MCF 10A (cell line): Measurements from ENCODE around the gene SYNPO. TPM values are rescaled to one million over a fixed set of nuclear protein-coding genes. Genes with fewer than 3 reads are reported as not detected.

Experiments used
- BruUV-seq: library from RNA; stranded (reverse); fragments of 400-500 nt; replicated peaks from 2 replicates; lab custom pipeline; 2021; lab: Mats Ljungman, UMichigan
- CTCF ChIA-PET: fragments of 300-600 bp; sonication (Branson Sonifier 250); formaldehyde crosslinking; extraction: SDS; loops from one replicate; lab custom pipeline; 2021; ENCODE audit warnings: antibody characterized with exemption, inconsistent platforms; lab: Yijun Ruan, JAX
- POLR2A ChIA-PET: fragments of 300-600, 350-650 bp; sonication (Branson Sonifier 250); formaldehyde crosslinking; extraction: SDS; loops from one replicate; lab custom pipeline; 2020; ENCODE audit warnings: antibody characterized with exemption, inconsistent platforms; lab: Yijun Ruan, JAX
- DNase-seq: peaks from one replicate; pipeline ENCODE4 v3.0.0-alpha.2; 2018; ENCODE audit not compliant: unreplicated experiment
- H3K27ac Mint-ChIP-seq: one replicate; pipeline ENCODE4 v1.8.0; 2022; ENCODE audit warnings: mild to moderate bottlenecking, low read depth, mixed read lengths; ENCODE audit not compliant: unreplicated experiment
- H3K27me3 Mint-ChIP-seq: one replicate; pipeline ENCODE4 v1.8.0; 2022; ENCODE audit warnings: mixed read lengths; ENCODE audit not compliant: insufficient read depth, unreplicated experiment
- H3K36me3 Mint-ChIP-seq: one replicate; pipeline ENCODE4 v1.8.0; 2022; ENCODE audit warnings: mild to moderate bottlenecking, moderate library complexity, mixed read lengths; ENCODE audit not compliant: insufficient read depth, unreplicated experiment
- H3K4me1 Mint-ChIP-seq: one replicate; pipeline ENCODE4 v1.8.0; 2022; ENCODE audit warnings: mixed read lengths; ENCODE audit not compliant: insufficient read depth, unreplicated experiment
- H3K4me3 Mint-ChIP-seq: one replicate; pipeline ENCODE4 v1.8.0; 2022; ENCODE audit warnings: mild to moderate bottlenecking, moderate library complexity, mixed read lengths; ENCODE audit not compliant: unreplicated experiment
- H3K9me3 Mint-ChIP-seq: one replicate; pipeline ENCODE4 v1.8.0; 2022; ENCODE audit warnings: mixed read lengths; ENCODE audit not compliant: unreplicated experiment
- intact Hi-C: fragments of 100-400 bp; cut with micrococcal nuclease; formaldehyde crosslinking; loops from 2 replicates; pipeline ENCODE4 v1.14.1; 2022
- total RNA-seq: library from RNA; stranded (reverse); gene quantifications from 2 replicates; pipeline ENCODE4 v1.2.3, GENCODE V29; 2022
- TF ChIP-seq, protein P1 (sequence below): fragments of 200-600 bp; IDR thresholded peaks from one replicate; pipeline ENCODE4 v1.8.0; 2022; ENCODE audit warnings: antibody characterized with exemption, mild to moderate bottlenecking; ENCODE audit not compliant: unreplicated experiment

Gene SYNPO
- total RNA-seq, 1 experiment from 2014 or later = 6.3 TPM

GRCh38 chr5:150607105-150607504 is 33.4 kb upstream of the SYNPO start:
- Mint-ChIP-seq H3K27ac (no peak overlapping the region), H3K36me3 (no peaks in the 10 kb centered on the region), H3K4me3 (no peak overlapping the region), H3K27me3 (no peaks in the 10 kb centered on the region), H3K9me3 (no peaks in the 10 kb centered on the region), H3K4me1 (no peaks in the 10 kb centered on the region)
- intact Hi-C loops = no loop called here
- TF ChIP-seq, protein P1, sequence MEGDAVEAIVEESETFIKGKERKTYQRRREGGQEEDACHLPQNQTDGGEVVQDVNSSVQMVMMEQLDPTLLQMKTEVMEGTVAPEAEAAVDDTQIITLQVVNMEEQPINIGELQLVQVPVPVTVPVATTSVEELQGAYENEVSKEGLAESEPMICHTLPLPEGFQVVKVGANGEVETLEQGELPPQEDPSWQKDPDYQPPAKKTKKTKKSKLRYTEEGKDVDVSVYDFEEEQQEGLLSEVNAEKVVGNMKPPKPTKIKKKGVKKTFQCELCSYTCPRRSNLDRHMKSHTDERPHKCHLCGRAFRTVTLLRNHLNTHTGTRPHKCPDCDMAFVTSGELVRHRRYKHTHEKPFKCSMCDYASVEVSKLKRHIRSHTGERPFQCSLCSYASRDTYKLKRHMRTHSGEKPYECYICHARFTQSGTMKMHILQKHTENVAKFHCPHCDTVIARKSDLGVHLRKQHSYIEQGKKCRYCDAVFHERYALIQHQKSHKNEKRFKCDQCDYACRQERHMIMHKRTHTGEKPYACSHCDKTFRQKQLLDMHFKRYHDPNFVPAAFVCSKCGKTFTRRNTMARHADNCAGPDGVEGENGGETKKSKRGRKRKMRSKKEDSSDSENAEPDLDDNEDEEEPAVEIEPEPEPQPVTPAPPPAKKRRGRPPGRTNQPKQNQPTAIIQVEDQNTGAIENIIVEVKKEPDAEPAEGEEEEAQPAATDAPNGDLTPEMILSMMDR = no peak
- ChIA-PET POLR2A (no interaction called here), CTCF (interaction anchor here (1.0 kb wide), 1 partner anchor 50 kb away, joined by 3 read pairs; no protein-coding TSS in a partner anchor)
- BruUV-seq = no TSS peak
- no peak for DNase-seq

GRCh38 chr5:150607991-150608390 is 32.5 kb upstream of the SYNPO start:
- Mint-ChIP-seq H3K27me3 (no peaks in the 10 kb centered on the region), H3K27ac (no peak overlapping the region), H3K4me1 (peaks cover 2% of the 10 kb centered on the region), H3K36me3 (no peaks in the 10 kb centered on the region), H3K9me3 (no peaks in the 10 kb centered on the region), H3K4me3 (no peak overlapping the region)
- ChIA-PET POLR2A (interaction anchor here (0.6 kb wide), 1 partner anchor 30 kb away, joined by 3 read pairs; no protein-coding TSS in a partner anchor), CTCF (interaction anchor here (0.6 to 1.3 kb wide), 3 partner anchors 32 to 92 kb away, joined by 3 to 5 read pairs (median 3); partner anchors contain the start of gene SYNPO)
- DNase-seq = no peak
- TF ChIP-seq, protein P1 = no peak
- no TSS peak for BruUV-seq
- intact Hi-C loops = no loop called here

DNA sequence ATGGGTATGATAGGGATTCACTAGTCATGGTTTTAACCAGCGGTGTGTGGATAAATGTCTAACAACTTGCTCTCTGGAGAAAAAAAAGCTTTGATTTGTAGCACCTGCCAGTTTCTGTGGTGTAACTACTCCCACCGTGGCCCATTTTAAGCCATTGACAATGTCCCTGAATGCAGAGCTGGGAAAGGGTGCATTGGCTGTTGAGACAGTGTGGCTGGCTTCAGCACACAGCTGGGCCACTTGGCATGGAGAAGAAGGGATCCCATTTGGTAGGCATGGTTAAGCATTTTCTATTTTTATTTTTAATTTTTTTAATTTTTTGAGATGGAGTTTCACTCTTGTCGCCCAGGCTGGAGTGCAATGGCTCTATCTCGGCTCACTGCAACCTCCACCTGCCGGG is 31.5 kb upstream of the SYNPO start:
- no peak overlapping the region for H3K4me3 Mint-ChIP-seq
- DNase-seq = no peak
- TF ChIP-seq, protein P1 = no peak
- no peaks in the 10 kb centered on the region for H3K27me3 Mint-ChIP-seq
- peaks cover 7% of the 10 kb centered on the region for H3K4me1 Mint-ChIP-seq
- no peak overlapping the region for H3K27ac Mint-ChIP-seq
- no TSS peak for BruUV-seq
- POLR2A ChIA-PET = interaction anchor here (0.7 kb wide), 1 partner anchor 174 kb away, joined by 3 read pairs; no protein-coding TSS in a partner anchor
- H3K36me3 Mint-ChIP-seq = no peaks in the 10 kb centered on the region
- intact Hi-C loops = no loop called here
- no peaks in the 10 kb centered on the region for H3K9me3 Mint-ChIP-seq
- CTCF ChIA-PET = interaction anchor here (1.3 kb wide), 1 partner anchor 91 kb away, joined by 5 read pairs; no protein-coding TSS in a partner anchor

DNA sequence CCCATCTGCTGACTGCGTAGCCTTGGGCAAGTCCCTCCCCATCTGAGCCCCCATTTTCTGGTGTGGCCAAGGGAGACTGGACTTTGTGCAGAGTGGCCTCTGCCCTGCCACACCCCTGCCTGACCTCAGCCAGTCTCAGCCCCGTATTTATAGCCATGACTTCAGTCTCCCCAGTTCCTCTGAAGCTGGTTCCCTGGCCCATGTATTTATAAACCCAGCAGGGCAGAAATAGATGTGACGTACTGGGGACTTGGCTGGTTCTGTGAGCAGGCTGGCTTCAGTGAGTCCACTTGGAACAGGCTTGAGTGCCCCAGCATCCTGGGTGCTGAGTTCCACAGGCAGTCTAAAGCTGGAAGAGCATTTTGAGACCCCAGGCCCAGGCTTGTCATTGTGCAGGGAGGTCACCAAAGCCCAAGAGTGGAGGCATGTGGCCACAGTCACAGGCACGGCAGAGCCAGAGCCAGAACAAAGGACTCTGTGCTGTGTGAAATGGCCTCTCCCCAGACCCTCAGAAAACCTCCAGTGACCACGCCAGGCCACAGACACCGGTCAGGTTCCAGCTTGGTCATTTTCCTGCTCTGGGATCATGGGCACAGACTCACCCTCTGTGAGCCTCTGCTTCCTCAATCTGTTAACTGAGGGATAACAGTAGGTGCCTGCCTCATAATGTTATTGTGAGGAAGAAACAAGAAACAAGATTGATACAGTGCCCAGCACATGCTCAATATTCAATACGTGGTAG is 30.4 kb upstream of the SYNPO start:
- DNase-seq = no peak
- Mint-ChIP-seq H3K27me3 (no peaks in the 10 kb centered on the region), H3K36me3 (no peaks in the 10 kb centered on the region), H3K4me1 (peaks cover 9% of the 10 kb centered on the region), H3K4me3 (no peak overlapping the region), H3K9me3 (no peaks in the 10 kb centered on the region), H3K27ac (no peak overlapping the region)
- ChIA-PET POLR2A (no interaction called here), CTCF (interaction anchor here (0.6 kb wide), 3 partner anchors 24 to 584 kb away, joined by 3 to 4 read pairs (median 4); no protein-coding TSS in a partner anchor)
- TF ChIP-seq, protein P1 = no peak
- intact Hi-C loops = no loop called here
- no TSS peak for BruUV-seq
